Loucy (cell line): ENCODE data around the gene ARPIN.

Experiments used
- H2AFZ ChIP-seq: fragments of 200-600 bp; sonication (generic); 2 replicates; pipeline ENCODE4 v1.6.0; 2016; ENCODE audit warnings: antibody characterized with exemption, mild to moderate bottlenecking, low read length, moderate library complexity
- H3F3A ChIP-seq: fragments of 200-600 bp; 2 replicates; pipeline ENCODE4 v1.6.0; 2016; ENCODE audit warnings: antibody characterized with exemption, low read depth, mild to moderate bottlenecking
- H3K27me3 ChIP-seq: fragments of 200-600 bp; sonication (generic); 2 replicates; pipeline ENCODE4 v1.6.1; 2014; ENCODE audit warnings: low read length, mild to moderate bottlenecking; ENCODE audit not compliant: insufficient read depth, poor library complexity, severe bottlenecking
- H3K36me3 ChIP-seq: fragments of 200-600 bp; sonication (generic); 2 replicates; pipeline ENCODE4 v1.6.1; 2016; ENCODE audit warnings: low read length; ENCODE audit not compliant: insufficient read depth
- H3K4me1 ChIP-seq: fragments of 200-600 bp; sonication (generic); 2 replicates; pipeline ENCODE4 v1.5.1; 2014; ENCODE audit warnings: low read length, mild to moderate bottlenecking; ENCODE audit not compliant: insufficient read depth, poor library complexity, severe bottlenecking
- H3K4me2 ChIP-seq: fragments of 200-600 bp; sonication (generic); 2 replicates; pipeline ENCODE4 v1.6.0; 2014; ENCODE audit warnings: antibody characterized with exemption, low read length, low read depth, mild to moderate bottlenecking; ENCODE audit not compliant: poor library complexity, severe bottlenecking
- H3K4me3 ChIP-seq: fragments of 200-600 bp; sonication (generic); 2 replicates; pipeline ENCODE4 v1.5.1; 2014; ENCODE audit warnings: low read length, mild to moderate bottlenecking, mixed read lengths; ENCODE audit not compliant: poor library complexity, severe bottlenecking
- H3K79me2 ChIP-seq: fragments of 200-600 bp; sonication (generic); 2 replicates; pipeline ENCODE4 v1.6.1; 2014; ENCODE audit warnings: low read length; ENCODE audit not compliant: insufficient read depth
- H3K9ac ChIP-seq: fragments of 200-600 bp; sonication (generic); 2 replicates; pipeline ENCODE4 v1.6.0; 2014; ENCODE audit warnings: mild to moderate bottlenecking, low read depth, low read length, moderate library complexity; ENCODE audit not compliant: poor library complexity, severe bottlenecking
- H3K9me2 ChIP-seq: fragments of 200-600 bp; sonication (generic); replicated peaks from 2 replicates; pipeline ENCODE4 v1.6.1; 2016; ENCODE audit warnings: low read depth, low read length, mixed read lengths
- H3K9me3 ChIP-seq: fragments of 200-600 bp; sonication (generic); 2 replicates; pipeline ENCODE4 v1.6.1; 2014; ENCODE audit warnings: mild to moderate bottlenecking, antibody characterized with exemption, low read length, low read depth; ENCODE audit not compliant: insufficient read depth
- H4K20me1 ChIP-seq: fragments of 200-600 bp; sonication (generic); 2 replicates; pipeline ENCODE4 v1.6.0; 2014; ENCODE audit warnings: antibody characterized with exemption, low read length, mild to moderate bottlenecking; ENCODE audit not compliant: insufficient read depth, poor library complexity, severe bottlenecking
- CTCF ChIP-seq: fragments of 200-600 bp; sonication (generic); conservative IDR thresholded peaks from 2 replicates; pipeline ENCODE4 v1.5.1; 2014; ENCODE audit warnings: mild to moderate bottlenecking, antibody characterized with exemption, low read length
- EZH2phosphoT487 ChIP-seq: fragments of 200-600 bp; IDR thresholded peaks from 2 replicates; pipeline ENCODE4 v1.6.1; 2018; ENCODE audit warnings: antibody characterized with exemption, mild to moderate bottlenecking, moderate library complexity, borderline replicate concordance

ARPIN gene

GRCh38 chr15:89917442-89918101 is 4.8 kb upstream of the ARPIN start:
- no peak overlapping the region for H3K9ac ChIP-seq
- H2AFZ ChIP-seq: no peak overlapping the region
- H3K4me2 ChIP-seq: no peak overlapping the region
- no peaks in the 10 kb centered on the region for H3K9me2 ChIP-seq
- H3K9me3 ChIP-seq: no peaks in the 10 kb centered on the region
- H3K4me3 ChIP-seq: no peak overlapping the region
- no peaks in the 10 kb centered on the region for H3K4me1 ChIP-seq
- no peaks in the 10 kb centered on the region for H3K27me3 ChIP-seq
- no peaks in the 10 kb centered on the region for H3F3A ChIP-seq
- no peaks in the 10 kb centered on the region for H4K20me1 ChIP-seq
- TF ChIP-seq CTCF: no peak
- no peak for TF ChIP-seq EZH2phosphoT487
- no peaks in the 10 kb centered on the region for H3K36me3 ChIP-seq
- H3K79me2 ChIP-seq: no peaks in the 10 kb centered on the region

GRCh38 chr15:89916660-89917059 is 3.9 kb upstream of the ARPIN start:
- Histone ChIP-seq H3K27me3 (no peaks in the 10 kb centered on the region), H4K20me1 (no peaks in the 10 kb centered on the region), H3K9ac (no peak overlapping the region), H3K9me2 (no peaks in the 10 kb centered on the region), H3K79me2 (no peaks in the 10 kb centered on the region), H3K4me2 (no peak overlapping the region), H3K36me3 (no peaks in the 10 kb centered on the region), H3K9me3 (no peaks in the 10 kb centered on the region), H2AFZ (no peak overlapping the region), H3K4me3 (no peak overlapping the region), H3K4me1 (no peaks in the 10 kb centered on the region), H3F3A (no peaks in the 10 kb centered on the region)
- no peak for TF ChIP-seq EZH2phosphoT487
- TF ChIP-seq CTCF: no peak

GRCh38 chr15:89912145-89912673 is 543 bp downstream of the ARPIN start:
- H3K36me3 ChIP-seq: no peaks in the 10 kb centered on the region
- no peaks in the 10 kb centered on the region for H3K4me1 ChIP-seq
- no peaks in the 10 kb centered on the region for H3K9me2 ChIP-seq
- no peaks in the 10 kb centered on the region for H3K9me3 ChIP-seq
- H3K9ac ChIP-seq: no peak overlapping the region
- no peaks in the 10 kb centered on the region for H3K79me2 ChIP-seq
- no peaks in the 10 kb centered on the region for H3K27me3 ChIP-seq
- H3F3A ChIP-seq: no peaks in the 10 kb centered on the region
- no peak overlapping the region for H2AFZ ChIP-seq
- no peak overlapping the region for H3K4me2 ChIP-seq
- TF ChIP-seq EZH2phosphoT487: no peak
- TF ChIP-seq CTCF: no peak
- no peak overlapping the region for H3K4me3 ChIP-seq
- no peaks in the 10 kb centered on the region for H4K20me1 ChIP-seq
